Spleen (tissue), 7 donors: Measurements from ENCODE around the gene CIB4.

ENCODE experiments used
- POLR2A ChIP-seq, 3 donors: fragments of 450-650 bp; IDR thresholded peaks; one replicate each; pipeline ENCODE4 v1.5.1; 2017; ENCODE audit warnings: antibody characterized with exemption in 3 of 3, mild to moderate bottlenecking in 1 of 3
- POLR2AphosphoS5 ChIP-seq, 3 donors: sonication (generic); formaldehyde crosslinking; IDR thresholded peaks; one replicate each; pipeline ENCODE4 v1.5.1; 2017; ENCODE audit warnings: antibody characterized with exemption in 3 of 3
- TF ChIP-seq, protein P1 (sequence below), 11 experiments: fragments of 200-600 bp in 7 of 11; fragments of 450-650 bp in 4 of 11; sonication (generic) in 4 of 11; IDR thresholded peaks in 8 of 11; conservative IDR thresholded peaks in 3 of 11; 1 replicate in 7 of 11; 2 replicates in 4 of 11; pipeline versions ENCODE4 v1.4.0 to v1.8.0; 2016 to 2021; ENCODE audit warnings: antibody characterized with exemption in 11 of 11, inconsistent platforms in 4 of 11, mild to moderate bottlenecking in 1 of 11
- donor health status: DM: no; HTN: no; CAD: no; lungs with moderate emphysema.
- donor health status: DM: no; HTN: no; CAD: no.
- donor health status: DM: no; HTN: no; CAD: no.

DNA sequence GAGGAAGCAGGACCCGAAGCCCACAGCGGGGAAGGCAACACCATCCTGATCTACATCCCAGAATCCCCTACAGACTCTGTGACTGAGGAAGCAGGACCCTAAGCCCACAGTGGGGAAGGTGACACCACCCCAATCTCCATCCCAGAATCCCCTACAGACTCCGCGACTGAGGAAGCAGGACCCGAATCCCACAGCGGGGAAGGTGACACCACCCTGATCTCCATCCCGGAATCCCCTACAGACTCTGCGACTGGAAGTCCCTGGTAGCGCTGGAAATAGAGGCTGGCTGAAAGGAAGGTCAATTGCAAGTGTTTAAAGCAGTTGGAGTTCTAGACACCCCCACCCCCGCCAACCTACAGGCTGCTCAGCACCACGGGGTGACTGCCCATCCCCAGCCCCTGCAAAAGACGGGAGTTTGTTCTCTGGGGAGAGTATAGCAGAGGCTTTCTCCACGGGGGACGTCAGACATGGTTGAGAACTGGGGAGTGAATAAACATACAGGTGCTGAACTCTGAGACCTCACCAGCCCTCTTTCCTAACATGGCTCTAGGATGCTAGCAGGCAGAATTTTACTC lies 21.0 kb downstream of the CIB4 start:
- TF ChIP-seq, protein P1, sequence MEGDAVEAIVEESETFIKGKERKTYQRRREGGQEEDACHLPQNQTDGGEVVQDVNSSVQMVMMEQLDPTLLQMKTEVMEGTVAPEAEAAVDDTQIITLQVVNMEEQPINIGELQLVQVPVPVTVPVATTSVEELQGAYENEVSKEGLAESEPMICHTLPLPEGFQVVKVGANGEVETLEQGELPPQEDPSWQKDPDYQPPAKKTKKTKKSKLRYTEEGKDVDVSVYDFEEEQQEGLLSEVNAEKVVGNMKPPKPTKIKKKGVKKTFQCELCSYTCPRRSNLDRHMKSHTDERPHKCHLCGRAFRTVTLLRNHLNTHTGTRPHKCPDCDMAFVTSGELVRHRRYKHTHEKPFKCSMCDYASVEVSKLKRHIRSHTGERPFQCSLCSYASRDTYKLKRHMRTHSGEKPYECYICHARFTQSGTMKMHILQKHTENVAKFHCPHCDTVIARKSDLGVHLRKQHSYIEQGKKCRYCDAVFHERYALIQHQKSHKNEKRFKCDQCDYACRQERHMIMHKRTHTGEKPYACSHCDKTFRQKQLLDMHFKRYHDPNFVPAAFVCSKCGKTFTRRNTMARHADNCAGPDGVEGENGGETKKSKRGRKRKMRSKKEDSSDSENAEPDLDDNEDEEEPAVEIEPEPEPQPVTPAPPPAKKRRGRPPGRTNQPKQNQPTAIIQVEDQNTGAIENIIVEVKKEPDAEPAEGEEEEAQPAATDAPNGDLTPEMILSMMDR (IDR thresholded peaks at IDR 0.05 in 8 of 11, conservative IDR thresholded peaks at IDR 0.05 in 3 of 11), result no peak
- TF ChIP-seq POLR2A (IDR thresholded peaks at IDR 0.05), result no peak
- TF ChIP-seq POLR2AphosphoS5 (IDR thresholded peaks at IDR 0.05), result no peak
